ENCODE results near the gene NKAIN4. TPM values are rescaled to one million over a fixed set of nuclear protein-coding genes. Genes with fewer than 3 reads are reported as not detected.

Gene NKAIN4
- total RNA-seq, 1 experiment from 2014 or later, result not detected

DNA sequence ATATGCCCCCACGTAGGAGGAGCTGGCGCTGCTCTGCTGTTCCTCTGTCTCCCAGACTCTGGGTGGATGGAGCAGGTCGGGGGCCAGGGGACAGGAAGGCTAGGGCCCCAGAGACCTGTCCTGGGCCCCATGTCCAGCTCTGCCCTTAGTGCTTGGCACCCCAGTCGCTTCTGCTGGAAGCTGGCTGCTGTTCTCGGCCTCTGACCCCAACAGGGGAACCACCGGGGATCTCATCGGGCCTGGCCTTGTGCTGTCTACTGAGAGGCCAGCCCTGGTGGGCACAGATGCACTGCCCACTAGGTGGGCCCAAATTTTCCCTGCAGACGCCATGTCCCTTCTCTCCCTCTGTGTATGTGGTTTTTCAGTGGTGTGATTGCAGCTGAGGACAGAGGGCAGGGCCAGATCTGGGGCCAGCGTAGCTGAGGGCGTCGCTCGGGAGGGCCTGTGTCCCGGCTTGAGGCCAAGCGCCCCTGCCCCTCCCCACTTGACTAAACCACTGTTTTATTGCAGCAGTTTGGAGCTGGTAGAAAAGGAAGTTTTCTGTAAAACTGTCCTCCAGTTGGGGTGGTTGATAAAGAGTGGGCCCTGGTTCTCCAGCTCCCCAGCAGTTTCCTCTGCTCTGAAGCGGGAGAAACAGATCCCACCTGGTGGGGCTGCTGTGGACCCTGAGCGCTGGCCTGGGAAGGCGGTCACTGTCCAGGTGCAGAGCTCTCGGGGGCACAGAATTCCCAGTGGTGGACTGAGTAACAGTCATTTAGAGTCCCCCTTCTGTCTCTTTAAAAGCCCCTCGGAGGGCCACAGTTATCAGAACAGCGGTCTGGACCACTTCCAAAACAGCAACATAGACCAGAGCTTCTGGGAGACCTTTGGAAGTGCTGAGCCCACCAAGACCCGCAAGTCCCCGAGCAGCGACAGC is 32.8 kb upstream of the NKAIN4 start:
- Histone ChIP-seq H3K9me3 (ENCODE audit: low read length) (no peaks in the 10 kb centered on the region), H3K9me2 (replicated peaks; ENCODE audit: low read length) (no peaks in the 10 kb centered on the region), H3K4me2 (ENCODE audit: low read length) (no peak overlapping the region), H2AFZ (ENCODE audit: low read length) (no peak overlapping the region), H3K9ac (ENCODE audit: low read length) (no peak overlapping the region), H3K27ac (ENCODE audit: low read length) (no peak overlapping the region), H3K27me3 (ENCODE audit: low read length) (no peaks in the 10 kb centered on the region), H3K4me1 (ENCODE audit: insufficient read depth, low read length) (no peaks in the 10 kb centered on the region), H4K20me1 (ENCODE audit: low read length) (no peaks in the 10 kb centered on the region), H3F3A (ENCODE audit: low read length, unreplicated experiment) (no peaks in the 10 kb centered on the region), H3K36me3 (ENCODE audit: low read depth, low read length) (peaks cover 3% of the 10 kb centered on the region; the same call in 1 of the 2 replicates), H3K79me2 (ENCODE audit: low read length) (no peaks in the 10 kb centered on the region), H3K4me3 (ENCODE audit: low read length) (no peak overlapping the region)
- ATAC-seq (no peak), DNase-seq (no peak)
- CTCF ChIA-PET, result no interaction called here
- intact Hi-C loops (cut with micrococcal nuclease), result no loop called here
- TF ChIP-seq EZH2phosphoT487 (IDR thresholded peaks at IDR 0.05; ENCODE audit: borderline replicate concordance, low read length) (no peak), EZH2 (IDR thresholded peaks at IDR 0.05; ENCODE audit: low read length, unreplicated experiment) (no peak)
- TF ChIP-seq, protein P1, sequence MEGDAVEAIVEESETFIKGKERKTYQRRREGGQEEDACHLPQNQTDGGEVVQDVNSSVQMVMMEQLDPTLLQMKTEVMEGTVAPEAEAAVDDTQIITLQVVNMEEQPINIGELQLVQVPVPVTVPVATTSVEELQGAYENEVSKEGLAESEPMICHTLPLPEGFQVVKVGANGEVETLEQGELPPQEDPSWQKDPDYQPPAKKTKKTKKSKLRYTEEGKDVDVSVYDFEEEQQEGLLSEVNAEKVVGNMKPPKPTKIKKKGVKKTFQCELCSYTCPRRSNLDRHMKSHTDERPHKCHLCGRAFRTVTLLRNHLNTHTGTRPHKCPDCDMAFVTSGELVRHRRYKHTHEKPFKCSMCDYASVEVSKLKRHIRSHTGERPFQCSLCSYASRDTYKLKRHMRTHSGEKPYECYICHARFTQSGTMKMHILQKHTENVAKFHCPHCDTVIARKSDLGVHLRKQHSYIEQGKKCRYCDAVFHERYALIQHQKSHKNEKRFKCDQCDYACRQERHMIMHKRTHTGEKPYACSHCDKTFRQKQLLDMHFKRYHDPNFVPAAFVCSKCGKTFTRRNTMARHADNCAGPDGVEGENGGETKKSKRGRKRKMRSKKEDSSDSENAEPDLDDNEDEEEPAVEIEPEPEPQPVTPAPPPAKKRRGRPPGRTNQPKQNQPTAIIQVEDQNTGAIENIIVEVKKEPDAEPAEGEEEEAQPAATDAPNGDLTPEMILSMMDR (conservative IDR thresholded peaks at IDR 0.05; ENCODE audit: low read depth, low read length), result no peak
- no TSS peak for BruUV-seq (replicated peaks)
- POLR2A ChIA-PET (ENCODE audit: unreplicated experiment), result no interaction called here

DNA sequence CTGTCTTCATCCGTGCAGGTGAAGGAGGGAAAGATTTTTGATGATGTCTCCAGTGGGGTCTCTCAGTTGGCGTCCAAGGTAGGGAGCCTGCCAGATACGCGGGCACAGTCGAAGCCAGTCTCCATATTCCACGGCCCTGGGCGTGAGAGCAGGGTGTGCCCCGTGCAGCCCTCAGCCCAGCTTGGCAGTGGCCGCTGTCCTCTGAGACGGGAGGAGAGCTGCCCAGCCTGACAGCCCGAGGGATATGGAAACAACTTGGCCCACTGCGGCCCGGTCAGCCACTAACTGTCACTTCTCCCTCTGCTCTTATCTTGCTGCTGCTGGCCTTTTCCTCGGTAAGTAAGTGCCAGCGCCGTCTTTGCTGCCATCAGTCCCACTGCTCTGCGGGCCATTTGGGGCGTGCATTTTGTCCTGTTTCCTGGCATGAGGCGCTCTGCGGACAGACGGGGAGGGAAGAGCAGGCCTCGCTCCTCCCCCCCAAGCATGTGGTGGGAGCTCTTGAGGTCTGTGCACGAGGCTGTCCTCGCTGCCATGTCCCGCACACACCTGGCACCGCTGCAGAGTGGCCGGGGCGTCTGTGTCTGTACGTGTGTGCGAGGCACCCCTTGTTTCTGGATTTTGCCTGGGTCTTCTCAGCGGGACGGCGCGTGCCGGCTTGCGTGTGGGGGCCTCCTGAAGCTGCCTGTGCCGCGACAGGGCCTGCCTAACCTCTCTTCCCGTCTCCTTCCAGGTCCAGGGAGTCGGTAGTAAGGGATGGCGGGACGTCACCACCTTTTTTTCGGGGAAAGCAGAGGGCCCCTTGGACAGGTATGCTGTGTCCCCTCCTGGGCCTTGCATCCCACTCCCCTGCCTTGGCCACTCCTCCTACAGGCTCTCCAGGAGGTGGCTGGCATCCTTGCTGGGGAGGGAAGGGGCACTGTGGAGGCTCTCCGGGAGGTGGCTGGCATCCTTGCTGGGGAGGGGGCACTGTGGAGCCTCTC is 31.7 kb upstream of the NKAIN4 start:
- Histone ChIP-seq H3K27ac (ENCODE audit: low read length) (no peak overlapping the region), H3F3A (ENCODE audit: low read length, unreplicated experiment) (no peaks in the 10 kb centered on the region), H2AFZ (ENCODE audit: low read length) (no peak overlapping the region), H3K9me2 (replicated peaks; ENCODE audit: low read length) (no peaks in the 10 kb centered on the region), H3K9ac (ENCODE audit: low read length) (no peak overlapping the region), H3K4me3 (ENCODE audit: low read length) (no peak overlapping the region), H3K36me3 (ENCODE audit: low read depth, low read length) (peaks cover 3% of the 10 kb centered on the region; the same call in 1 of the 2 replicates), H4K20me1 (ENCODE audit: low read length) (no peaks in the 10 kb centered on the region), H3K27me3 (ENCODE audit: low read length) (no peaks in the 10 kb centered on the region), H3K9me3 (ENCODE audit: low read length) (no peaks in the 10 kb centered on the region), H3K79me2 (ENCODE audit: low read length) (no peaks in the 10 kb centered on the region), H3K4me1 (ENCODE audit: insufficient read depth, low read length) (no peaks in the 10 kb centered on the region), H3K4me2 (ENCODE audit: low read length) (no peak overlapping the region)
- CTCF ChIA-PET, result no interaction called here
- intact Hi-C loops (cut with micrococcal nuclease), result no loop called here
- POLR2A ChIA-PET (ENCODE audit: unreplicated experiment), result no interaction called here
- BruUV-seq (replicated peaks), result no TSS peak
- DNase-seq (no peak), ATAC-seq (no peak)
- no peak for TF ChIP-seq EZH2phosphoT487 (IDR thresholded peaks at IDR 0.05; ENCODE audit: borderline replicate concordance, low read length)
- TF ChIP-seq, protein P1 (conservative IDR thresholded peaks at IDR 0.05; ENCODE audit: low read depth, low read length), result no peak
- no peak for TF ChIP-seq EZH2 (IDR thresholded peaks at IDR 0.05; ENCODE audit: low read length, unreplicated experiment)
